Endodermal cell (in vitro differentiated cells): ENCODE data around the gene NIM1K. TPM values are rescaled to one million over a fixed set of nuclear protein-coding genes. Genes with fewer than 3 reads are reported as not detected.

Experiments
- DNase-seq: peaks from one replicate; pipeline ENCODE4 v3.0.0-alpha.2; 2017
- H3K27ac ChIP-seq: 2 replicates; pipeline ENCODE4 v1.5.1; 2013; ENCODE audit warnings: mild to moderate bottlenecking, low read depth, low read length, moderate library complexity
- H3K27me3 ChIP-seq: 2 replicates; pipeline ENCODE4 v1.6.1; 2013; ENCODE audit warnings: mild to moderate bottlenecking, low read length, moderate library complexity; ENCODE audit not compliant: insufficient read depth, control insufficient read depth, poor library complexity, severe bottlenecking
- H3K36me3 ChIP-seq: 2 replicates; pipeline ENCODE4 v1.7.0; 2013; ENCODE audit warnings: mild to moderate bottlenecking, low read length, moderate library complexity; ENCODE audit not compliant: control insufficient read depth, insufficient read depth
- H3K4me1 ChIP-seq: one replicate; pipeline ENCODE4 v1.7.0; 2013; ENCODE audit warnings: low read length; ENCODE audit not compliant: control insufficient read depth, insufficient read depth
- H3K4me3 ChIP-seq: 2 replicates; pipeline ENCODE4 v1.5.1; 2013; ENCODE audit warnings: mild to moderate bottlenecking, low read length, moderate library complexity
- H3K9ac ChIP-seq: 2 replicates; pipeline ENCODE4 v1.6.1; 2013; ENCODE audit warnings: mild to moderate bottlenecking, low read length, moderate library complexity; ENCODE audit not compliant: poor library complexity, severe bottlenecking; ENCODE audit errors: extremely low read depth
- H3K9me3 ChIP-seq: 2 replicates; pipeline ENCODE4 v1.6.1; 2013; ENCODE audit warnings: mild to moderate bottlenecking, low read length, moderate library complexity; ENCODE audit not compliant: control insufficient read depth
- H3K27ac Mint-ChIP-seq: 2 replicates; pipeline ENCODE4 v1.8.0; 2020; ENCODE audit warnings: mixed read lengths
- H3K27me3 Mint-ChIP-seq: 2 replicates; pipeline ENCODE4 v1.8.0; 2021; ENCODE audit warnings: mild to moderate bottlenecking, mixed read lengths; ENCODE audit not compliant: insufficient read depth
- H3K36me3 Mint-ChIP-seq: 2 replicates; pipeline ENCODE4 v1.8.0; 2020; ENCODE audit warnings: low read depth, mixed read lengths
- H3K4me1 Mint-ChIP-seq: 2 replicates; pipeline ENCODE4 v1.8.0; 2020; ENCODE audit warnings: mixed read lengths
- H3K4me3 Mint-ChIP-seq: 2 replicates; pipeline ENCODE4 v1.8.0; 2020; ENCODE audit warnings: mild to moderate bottlenecking, moderate library complexity, mixed read lengths
- H3K9me3 Mint-ChIP-seq: 2 replicates; pipeline ENCODE4 v1.8.0; 2020; ENCODE audit warnings: mild to moderate bottlenecking, mixed read lengths
- CTCF ChIP-seq: fragments of 200-600 bp; sonication (generic); conservative IDR thresholded peaks from 2 replicates; pipeline ENCODE4 v1.5.0; 2021; ENCODE audit warnings: antibody characterized with exemption, mild to moderate bottlenecking
- WGBS, 2 experiments: methylation state at CpG; one replicate each; pipeline versions ENCODE4 v1.1.5 to v1.1.7; 2013; ENCODE audit warnings: missing lambda C conversion rate in 2 of 2, mixed read lengths in 1 of 2; ENCODE audit not compliant: insufficient coverage in 1 of 2, insufficient read length in 1 of 2; 5-methylcytosine and 5-hydroxymethylcytosine counted together
- total RNA-seq, 2 donors: library from RNA; stranded (reverse); fragmentation: NEBNext Ultra II Directional in 1 of 2; extraction: Animal tissue kit (Norgen Biotek cat#: 25700) in 1 of 2; gene quantifications; 2 replicates in 1 of 2; 3 replicates in 1 of 2; pipeline ENCODE4 v1.2.1, GENCODE V29; 2021

NIM1K gene
- total RNA-seq, 2 donors from 2014 or later: not detected

GRCh38 chr5:43313035-43313853 lies 121.2 kb downstream of the NIM1K start, which contains the start of gene HMGCS1:
TSS of gene HMGCS1 (minus strand) at chr5:43313412. CDS start at chr5:43298965, 14,447 bp downstream.
- Mint-ChIP-seq H3K9me3 (no peaks in the 10 kb centered on the region), H3K27ac (peak within 1 kb of the TSS; percentile 96), H3K36me3 (peaks cover 10% of the 10 kb centered on the region), H3K4me3 (peak within 1 kb of the TSS; percentile 99), H3K4me1 (peaks cover 36% of the 10 kb centered on the region), H3K27me3 (no peaks in the 10 kb centered on the region)
- peak within 1 kb of the TSS; percentile 80 for H3K27ac ChIP-seq
- peak within 1 kb of the TSS; percentile 87 for H3K9ac ChIP-seq
- no peaks in the 10 kb centered on the region for H3K9me3 ChIP-seq
- peaks cover 24% of the 10 kb centered on the region for H3K36me3 ChIP-seq
- peak; percentile 100 for DNase-seq
- H3K27me3 ChIP-seq: no peaks in the 10 kb centered on the region
- WGBS, 2 experiments: 0 to 2% methylated on average over 21 to 70 of the region's 70 CpGs
- peak within 1 kb of the TSS; percentile 89 for H3K4me3 ChIP-seq
- TF ChIP-seq CTCF: peak; percentile 22
- peaks cover 7% of the 10 kb centered on the region for H3K4me1 ChIP-seq

DNA sequence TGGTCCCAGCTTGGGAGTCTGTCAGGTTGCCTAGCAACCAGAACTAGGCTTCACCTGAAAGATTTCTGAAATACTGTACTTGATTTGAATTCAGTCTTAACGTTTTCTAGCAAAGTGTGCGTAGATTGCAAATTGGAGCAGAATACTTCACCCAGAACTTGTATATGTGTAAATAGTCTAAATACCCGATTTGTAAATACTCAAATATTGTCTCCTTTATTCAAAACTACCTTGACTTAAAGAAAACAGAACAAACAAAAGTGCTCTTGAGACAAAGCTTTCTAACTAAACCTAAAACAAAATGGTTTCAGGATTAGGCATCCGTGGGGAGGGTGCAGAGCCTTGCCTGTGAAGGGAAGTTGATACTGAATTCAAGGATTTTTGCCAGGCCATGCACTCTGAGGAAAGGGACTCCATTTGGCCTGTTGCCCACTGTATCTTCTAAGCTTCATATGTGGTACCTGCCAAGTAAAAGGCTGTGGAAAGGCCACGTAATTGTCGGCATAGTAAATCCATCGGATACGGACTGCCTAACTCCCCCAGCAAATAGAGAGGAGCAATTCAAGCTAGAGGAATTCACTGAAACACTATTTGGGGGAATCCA lies 121.9 kb downstream of the NIM1K start:
- WGBS, 2 experiments: 47 to 52% methylated on average over 6 to 8 of the region's 8 CpGs
- Histone ChIP-seq H3K4me1 (peaks cover 7% of the 10 kb centered on the region), H3K9ac (peak overlapping the region; percentile 43), H3K4me3 (peak overlapping the region; percentile 46), H3K27ac (peak overlapping the region; percentile 80), H3K36me3 (peaks cover 17% of the 10 kb centered on the region), H3K27me3 (no peaks in the 10 kb centered on the region), H3K9me3 (no peaks in the 10 kb centered on the region)
- Mint-ChIP-seq H3K4me1 (peaks cover 35% of the 10 kb centered on the region), H3K9me3 (no peaks in the 10 kb centered on the region), H3K27ac (peak overlapping the region; percentile 93), H3K36me3 (peaks cover 10% of the 10 kb centered on the region), H3K4me3 (peak overlapping the region; percentile 99), H3K27me3 (no peaks in the 10 kb centered on the region)
- peak; percentile 59 for DNase-seq
- no peak for TF ChIP-seq CTCF

- 91 to 94% methylated on average over 5 to 6 of the region's 6 CpGs for WGBS, 2 experiments
- Mint-ChIP-seq H3K36me3 (peaks cover 8% of the 10 kb centered on the region), H3K4me3 (no peak overlapping the region), H3K27me3 (no peaks in the 10 kb centered on the region), H3K27ac (peak overlapping the region; percentile 93), H3K4me1 (peaks cover 29% of the 10 kb centered on the region), H3K9me3 (no peaks in the 10 kb centered on the region)
- peak overlapping the region; percentile 46 for H3K4me3 ChIP-seq
- peak overlapping the region; percentile 80 for H3K27ac ChIP-seq
- H3K36me3 ChIP-seq: peaks cover 11% of the 10 kb centered on the region
- TF ChIP-seq CTCF: no peak
- peaks cover 3% of the 10 kb centered on the region for H3K4me1 ChIP-seq
- DNase-seq: no peak
- no peak overlapping the region for H3K9ac ChIP-seq
- H3K27me3 ChIP-seq: no peaks in the 10 kb centered on the region
- H3K9me3 ChIP-seq: no peaks in the 10 kb centered on the region
These were observed 122.7 kb downstream of the NIM1K start for GRCh38 chr5:43314724-43315123.
